H1 (cell line): ENCODE data around the gene CS. TPM values are rescaled to one million over a fixed set of nuclear protein-coding genes. Genes with fewer than 3 reads are reported as not detected.

Source experiments
- GABPA ChIP-seq: IDR thresholded peaks from 2 replicates; pipeline ENCODE4 v1.6.1; 2011; ENCODE audit warnings: mild to moderate bottlenecking, low read length, moderate library complexity, borderline replicate concordance; ENCODE audit not compliant: insufficient read depth
- MAFK ChIP-seq: IDR thresholded peaks from 2 replicates; pipeline ENCODE4 v1.6.1; 2012; ENCODE audit warnings: low read depth, mild to moderate bottlenecking, improper control_type of control experiment, low read length
- SRF ChIP-seq: IDR thresholded peaks from 2 replicates; pipeline ENCODE4 v1.6.1; 2011; ENCODE audit warnings: mild to moderate bottlenecking, low read depth, low read length, moderate library complexity
- polyA plus RNA-seq, 7 experiments: library from polyadenylated mRNA; depleted of rRNA in 3 of 7; stranded (reverse) in 5 of 7; unstranded in 2 of 7; fragments of >200 nt in 5 of 7; fragments of 200-250 nt in 2 of 7; gene quantifications; 1 replicate in 5 of 7; 2 replicates in 1 of 7; 4 replicates in 1 of 7; pipeline versions ENCODE4 v1.2.1 to v1.2.3, GENCODE V29; 2011 to 2013; ENCODE audit warnings: missing spikeins in 2 of 7, mixed read lengths in 2 of 7
- total RNA-seq: library from RNA; stranded (reverse); fragmentation: NEBNext Ultra II Directional; extraction: Animal tissue kit (Norgen Biotek cat#: 25700); gene quantifications from 2 replicates; pipeline ENCODE4 v1.2.1, GENCODE V29; 2021
- TF ChIP-seq, protein P1 (sequence below), 3 experiments: IDR thresholded peaks; 1 replicate in 2 of 3; 2 replicates in 1 of 3; pipeline versions ENCODE4 v1.5.1 to v1.6.1; 2011; ENCODE audit warnings: low read length in 3 of 3, mild to moderate bottlenecking in 3 of 3, inconsistent platforms in 2 of 3, low read depth in 1 of 3, moderate library complexity in 1 of 3; ENCODE audit not compliant: insufficient read depth in 1 of 3; ENCODE audit errors: control extremely low read depth in 1 of 3

CS gene
- total and polyA plus RNA-seq, 2 of the 8 experiments (the other 6 are each of a cell fraction or from before 2014, with no cell fraction given) = 96.6 to 238 TPM

DNA sequence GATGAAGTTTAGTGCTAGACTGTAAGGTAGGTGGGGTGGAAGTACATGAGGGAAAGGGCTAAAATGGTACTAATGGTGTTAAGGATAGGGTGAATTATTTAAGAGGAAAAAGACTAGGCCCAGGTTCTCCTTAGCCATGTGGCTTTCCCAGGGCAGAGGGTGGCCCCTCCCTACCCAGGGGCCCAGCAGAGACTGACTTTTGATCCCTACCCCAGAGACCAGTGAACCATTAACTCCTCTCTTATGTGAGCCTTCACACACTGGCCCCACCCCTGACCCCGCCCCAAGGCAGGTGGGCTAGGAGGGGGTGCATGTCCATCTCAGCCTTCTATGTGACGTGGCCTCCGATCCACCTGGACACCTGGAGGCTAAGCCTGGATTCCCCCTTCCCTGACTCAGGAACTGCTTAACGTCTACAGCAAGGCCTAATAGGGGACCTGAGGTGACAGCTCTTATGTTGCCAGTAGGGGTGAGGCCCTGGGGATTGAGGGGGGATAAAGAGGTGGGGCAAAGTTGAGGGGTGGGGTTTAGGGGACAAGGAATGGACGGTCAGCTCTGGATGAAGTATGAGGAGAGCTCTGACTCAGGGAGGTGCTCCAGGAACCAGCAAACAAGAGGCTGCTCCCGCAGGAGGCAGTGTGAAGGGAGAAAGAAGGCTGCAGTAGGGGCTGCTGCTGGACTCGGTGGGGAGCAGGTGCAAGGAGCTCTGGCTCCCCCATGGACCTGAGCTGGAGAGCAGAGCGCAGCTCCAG is 69.5 kb downstream of the CS start (continued):
- TF ChIP-seq, protein P1, sequence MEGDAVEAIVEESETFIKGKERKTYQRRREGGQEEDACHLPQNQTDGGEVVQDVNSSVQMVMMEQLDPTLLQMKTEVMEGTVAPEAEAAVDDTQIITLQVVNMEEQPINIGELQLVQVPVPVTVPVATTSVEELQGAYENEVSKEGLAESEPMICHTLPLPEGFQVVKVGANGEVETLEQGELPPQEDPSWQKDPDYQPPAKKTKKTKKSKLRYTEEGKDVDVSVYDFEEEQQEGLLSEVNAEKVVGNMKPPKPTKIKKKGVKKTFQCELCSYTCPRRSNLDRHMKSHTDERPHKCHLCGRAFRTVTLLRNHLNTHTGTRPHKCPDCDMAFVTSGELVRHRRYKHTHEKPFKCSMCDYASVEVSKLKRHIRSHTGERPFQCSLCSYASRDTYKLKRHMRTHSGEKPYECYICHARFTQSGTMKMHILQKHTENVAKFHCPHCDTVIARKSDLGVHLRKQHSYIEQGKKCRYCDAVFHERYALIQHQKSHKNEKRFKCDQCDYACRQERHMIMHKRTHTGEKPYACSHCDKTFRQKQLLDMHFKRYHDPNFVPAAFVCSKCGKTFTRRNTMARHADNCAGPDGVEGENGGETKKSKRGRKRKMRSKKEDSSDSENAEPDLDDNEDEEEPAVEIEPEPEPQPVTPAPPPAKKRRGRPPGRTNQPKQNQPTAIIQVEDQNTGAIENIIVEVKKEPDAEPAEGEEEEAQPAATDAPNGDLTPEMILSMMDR (IDR thresholded peaks at IDR 0.05; ENCODE audit: control extremely low read depth in 1 of 3, insufficient read depth in 1 of 3, low read depth in 1 of 3, low read length in 3 of 3) = no peak
- TF ChIP-seq MAFK (no peak), GABPA (no peak), SRF (no peak)
